Activated T-cell treated with anti-CD3 and anti-CD28 coated beads for 48 hours (primary cell): ENCODE measurements around the gene IL34.
"Not testable (repeated sequence)": the region's sequence is repeated elsewhere in the genome, so short reads cannot be mapped to it uniquely, and the experiment has no call there.

Experiments used
- DNase-seq: peaks from one replicate; pipeline ENCODE4 v3.0.0-alpha.2; 2020; ENCODE audit warnings: low read depth

Gene IL34

GRCh38 chr16:70659546-70659945, 13.2 kb downstream of the IL34 start:
- no peak for DNase-seq

- no peak for DNase-seq
These were observed 13.8 kb downstream of the IL34 start for GRCh38 chr16:70659953-70660671.

GRCh38 chr16:70660672-70661350, 14.5 kb downstream of the IL34 start:
- DNase-seq = no peak

GRCh38 chr16:70661534-70661917, 15.2 kb downstream of the IL34 start:
- DNase-seq = no peak

GRCh38 chr16:70661918-70662641, 15.7 kb downstream of the IL34 start:
- no peak for DNase-seq

GRCh38 chr16:70662991-70663523, 16.7 kb downstream of the IL34 start:
- DNase-seq = no peak

GRCh38 chr16:70663524-70664324, 17.4 kb downstream of the IL34 start:
- no peak for DNase-seq

GRCh38 chr16:70664325-70665112, 18.2 kb downstream of the IL34 start:
- no peak for DNase-seq

GRCh38 chr16:70665113-70665694, 18.8 kb downstream of the IL34 start:
- no peak for DNase-seq

- no peak for DNase-seq
These were observed 19.7 kb downstream of the IL34 start for GRCh38 chr16:70665806-70666735.

GRCh38 chr16:70670175-70670574, 23.8 kb downstream of the IL34 start:
- DNase-seq = no peak

- not testable (repeated sequence) for DNase-seq
These were observed 24.6 kb downstream of the IL34 start for GRCh38 chr16:70670938-70671337.

GRCh38 chr16:70674221-70675014, 28.1 kb downstream of the IL34 start:
- DNase-seq = no peak

- DNase-seq = no peak
These were observed 29.6 kb downstream of the IL34 start for GRCh38 chr16:70675851-70676513.

GRCh38 chr16:70676675-70677498, 30.5 kb downstream of the IL34 start:
- no peak for DNase-seq

GRCh38 chr16:70677499-70678120, 31.3 kb downstream of the IL34 start:
- no peak for DNase-seq
